BE2C (cell line): Measurements from ENCODE around the gene SLC15A1.

Experiments used
- DNase-seq: peaks from one replicate; pipeline ENCODE4 v3.0.0-alpha.2; 2020
- H3K27me3 ChIP-seq: fragments of 250-450 bp; sonication (Bioruptor Pico); 2 replicates; pipeline ENCODE4 v1.5.1; 2020; ENCODE audit warnings: mild to moderate bottlenecking
- H3K36me3 ChIP-seq: fragments of 250-450 bp; sonication (Bioruptor Pico); 2 replicates; pipeline ENCODE4 v1.5.1; 2020; ENCODE audit warnings: mild to moderate bottlenecking
- H3K4me1 ChIP-seq: fragments of 250-450 bp; sonication (Bioruptor Pico); 2 replicates; pipeline ENCODE4 v1.5.1; 2020
- H3K4me3 ChIP-seq: 2 replicates; pipeline ENCODE4 v1.5.1; 2011; ENCODE audit warnings: low read depth, low read length
- H3K9me3 ChIP-seq: fragments of 250-450 bp; sonication (Bioruptor Pico); 2 replicates; pipeline ENCODE4 v1.5.1; 2020
- CTCF ChIP-seq: IDR thresholded peaks from 2 replicates; pipeline ENCODE4 v1.5.1; 2012; ENCODE audit warnings: mild to moderate bottlenecking, low read depth, low read length

SLC15A1 gene

DNA sequence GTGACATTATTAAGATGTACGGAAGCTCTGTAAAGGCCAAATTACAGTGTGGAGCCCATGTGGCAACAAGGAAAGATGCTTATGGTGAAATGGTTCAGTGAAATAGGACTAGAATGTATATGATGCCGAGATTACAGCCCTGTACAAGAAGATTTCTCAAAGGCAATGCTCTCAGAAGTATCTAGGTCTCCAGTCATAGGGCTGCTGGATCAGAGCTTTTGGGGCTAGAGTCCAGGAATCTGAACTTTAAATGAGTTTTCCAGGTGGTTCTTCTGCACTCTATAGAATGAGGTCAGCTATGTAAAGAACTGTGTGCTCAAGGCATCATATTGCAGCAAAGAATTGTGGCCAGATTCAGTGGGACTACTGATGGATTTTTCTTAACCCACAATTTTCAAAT, 100.2 kb downstream of the SLC15A1 start:
- no peaks in the 10 kb centered on the region for H3K4me1 ChIP-seq
- no peak overlapping the region for H3K4me3 ChIP-seq
- H3K36me3 ChIP-seq = no peaks in the 10 kb centered on the region
- no peaks in the 10 kb centered on the region for H3K9me3 ChIP-seq
- no peak for TF ChIP-seq CTCF
- no peak for DNase-seq
- no peaks in the 10 kb centered on the region for H3K27me3 ChIP-seq

DNA sequence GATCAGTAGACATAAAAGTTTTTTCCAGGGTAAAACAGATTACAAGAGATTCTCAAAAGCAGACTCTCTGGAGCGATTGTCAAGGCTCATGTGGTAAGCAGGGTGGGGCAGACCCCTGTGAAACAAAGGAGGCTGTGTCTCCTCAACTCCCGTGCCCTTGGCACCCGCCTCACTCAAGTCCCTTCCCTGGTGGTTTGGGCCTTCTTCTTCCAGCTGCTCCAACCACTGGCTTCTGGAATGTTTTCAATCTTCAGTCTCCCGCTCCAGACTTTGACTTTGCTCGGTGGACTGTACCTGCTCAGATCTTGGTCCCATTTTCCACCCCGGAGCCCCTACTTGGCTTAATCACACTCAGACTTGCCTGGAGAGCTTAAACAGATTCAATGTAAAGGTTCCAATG, 100.7 kb downstream of the SLC15A1 start:
- no peak for DNase-seq
- Histone ChIP-seq H3K9me3 (no peaks in the 10 kb centered on the region), H3K4me3 (no peak overlapping the region), H3K36me3 (no peaks in the 10 kb centered on the region), H3K4me1 (no peaks in the 10 kb centered on the region), H3K27me3 (no peaks in the 10 kb centered on the region)
- no peak for TF ChIP-seq CTCF

DNA sequence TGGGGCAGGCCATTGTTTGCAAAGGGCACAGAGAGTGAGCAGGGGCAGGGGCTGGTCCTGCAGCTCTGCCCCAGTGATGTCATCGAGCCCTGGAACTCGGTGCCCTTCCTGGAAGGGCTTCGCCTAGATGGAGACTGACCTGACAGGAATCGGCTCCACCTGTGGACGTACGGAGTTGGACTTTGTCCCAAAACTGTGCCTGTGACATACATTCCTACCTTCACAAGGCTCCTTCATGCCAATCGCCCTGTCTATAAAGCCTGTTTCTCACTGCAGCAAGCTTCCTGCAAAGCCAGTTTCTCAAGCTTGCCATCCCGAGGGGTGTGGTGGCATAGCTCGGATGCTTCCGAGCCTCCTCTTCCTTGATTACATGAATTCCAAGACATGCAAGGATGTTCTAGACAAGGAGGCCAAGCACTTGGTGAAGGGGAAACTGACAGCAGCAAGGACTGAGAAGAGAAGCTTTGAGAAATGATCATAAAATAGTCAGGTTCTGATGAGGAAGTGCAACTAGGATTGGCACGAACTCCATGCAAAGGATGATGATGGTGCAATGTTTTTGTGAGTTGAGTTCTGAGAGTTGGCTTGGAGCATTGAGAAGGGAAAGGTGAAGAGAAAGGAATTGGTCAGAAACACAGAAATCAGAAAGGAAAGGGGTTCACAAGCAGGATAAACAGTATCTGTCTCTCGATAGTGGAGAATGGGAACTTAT, 101.9 kb downstream of the SLC15A1 start:
- H3K4me1 ChIP-seq = no peaks in the 10 kb centered on the region
- no peaks in the 10 kb centered on the region for H3K27me3 ChIP-seq
- no peaks in the 10 kb centered on the region for H3K36me3 ChIP-seq
- DNase-seq = no peak
- H3K4me3 ChIP-seq = no peak overlapping the region
- no peaks in the 10 kb centered on the region for H3K9me3 ChIP-seq
- no peak for TF ChIP-seq CTCF

DNA sequence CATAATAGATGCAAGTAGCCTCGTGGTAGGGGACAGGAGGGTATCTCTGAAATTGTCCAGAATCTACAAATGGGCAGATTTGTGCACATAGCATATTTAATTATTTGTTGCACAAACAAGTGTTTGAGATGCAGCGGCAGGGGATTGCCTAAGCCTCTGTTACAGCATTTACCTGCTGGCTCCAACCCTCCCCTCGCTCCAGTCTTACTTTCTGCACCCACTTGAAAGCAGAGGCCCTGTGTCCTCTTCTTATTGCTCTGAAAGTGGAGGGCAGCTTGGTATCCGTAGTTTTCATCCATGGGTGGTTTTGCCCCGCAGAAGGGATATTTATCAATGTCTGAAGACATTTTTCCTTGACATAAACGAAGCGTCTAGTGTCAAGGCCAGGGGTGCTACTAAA, 102.6 kb downstream of the SLC15A1 start:
- H3K4me3 ChIP-seq = no peak overlapping the region
- H3K27me3 ChIP-seq = no peaks in the 10 kb centered on the region
- H3K4me1 ChIP-seq = no peaks in the 10 kb centered on the region
- DNase-seq = no peak
- no peak for TF ChIP-seq CTCF
- H3K9me3 ChIP-seq = no peaks in the 10 kb centered on the region
- H3K36me3 ChIP-seq = no peaks in the 10 kb centered on the region

DNA sequence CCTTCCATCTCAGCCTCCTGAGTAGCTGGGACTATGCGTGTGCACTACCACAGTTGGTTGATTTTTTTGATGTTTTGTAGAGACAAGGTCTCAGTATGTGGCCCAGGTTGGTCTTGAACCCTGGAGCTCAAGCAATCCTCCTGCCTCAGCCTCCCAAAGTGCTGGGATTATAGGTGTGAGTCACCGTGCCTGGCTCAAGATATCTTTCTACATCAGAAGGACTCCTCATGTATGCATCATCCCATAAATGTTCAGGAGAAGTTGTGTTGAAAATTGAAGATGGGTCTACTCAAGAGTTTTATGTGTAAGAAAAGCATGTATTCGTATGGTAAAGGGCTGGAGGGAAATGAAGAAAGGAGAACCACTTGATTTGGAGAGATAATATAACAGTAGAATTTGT, 103.8 kb downstream of the SLC15A1 start:
- no peak for TF ChIP-seq CTCF
- Histone ChIP-seq H3K4me1 (no peaks in the 10 kb centered on the region), H3K27me3 (no peaks in the 10 kb centered on the region), H3K36me3 (no peaks in the 10 kb centered on the region), H3K4me3 (no peak overlapping the region), H3K9me3 (no peaks in the 10 kb centered on the region)
- DNase-seq = no peak

- Histone ChIP-seq H3K9me3 (no peaks in the 10 kb centered on the region), H3K4me3 (no peak overlapping the region), H3K4me1 (no peaks in the 10 kb centered on the region), H3K36me3 (no peaks in the 10 kb centered on the region), H3K27me3 (no peaks in the 10 kb centered on the region)
- DNase-seq = no peak
- TF ChIP-seq CTCF = no peak
These were observed 104.3 kb downstream of the SLC15A1 start for GRCh38 chr13:98648141-98648540.
